Ishikawa (cell line): ENCODE results near the gene SPACA6.

ENCODE experiments used
- CEBPB ChIP-seq: IDR thresholded peaks from 2 replicates; pipeline ENCODE4 v1.6.1; 2012
- CREB1 ChIP-seq: IDR thresholded peaks from 2 replicates; pipeline ENCODE4 v1.6.1; 2012; ENCODE audit warnings: low read depth
- EGR1 ChIP-seq: IDR thresholded peaks from 2 replicates; pipeline ENCODE4 v1.6.1; 2012
- EP300 ChIP-seq: IDR thresholded peaks from 2 replicates; pipeline ENCODE4 v1.6.1; 2012; ENCODE audit warnings: borderline replicate concordance
- FOXM1 ChIP-seq: IDR thresholded peaks from 2 replicates; pipeline ENCODE4 v1.6.1; 2012; ENCODE audit warnings: low read depth, borderline replicate concordance
- RAD21 ChIP-seq: IDR thresholded peaks from 2 replicates; pipeline ENCODE4 v1.6.1; 2012; ENCODE audit warnings: low read depth
- TAF1 ChIP-seq: IDR thresholded peaks from 2 replicates; pipeline ENCODE4 v1.6.1; 2012; ENCODE audit warnings: low read depth, mild to moderate bottlenecking
- TCF12 ChIP-seq: IDR thresholded peaks from 2 replicates; pipeline ENCODE4 v1.6.1; 2012; ENCODE audit warnings: low read depth
- TEAD4 ChIP-seq: IDR thresholded peaks from 2 replicates; pipeline ENCODE4 v1.6.1; 2012
- YY1 ChIP-seq: IDR thresholded peaks from 2 replicates; pipeline ENCODE4 v1.6.1; 2012; ENCODE audit warnings: low read depth
- ZBTB7A ChIP-seq: IDR thresholded peaks from 2 replicates; pipeline ENCODE4 v1.6.1; 2012; ENCODE audit warnings: low read depth
- TF ChIP-seq, protein P1 (sequence below): IDR thresholded peaks from 2 replicates; pipeline ENCODE4 v1.6.1; 2012
- TF ChIP-seq, protein P2 (sequence below): IDR thresholded peaks from 2 replicates; pipeline ENCODE4 v1.6.1; 2012; ENCODE audit warnings: low read depth, mild to moderate bottlenecking
- TF ChIP-seq, protein P3 (sequence below): IDR thresholded peaks from 2 replicates; pipeline ENCODE4 v1.6.1; 2012

DNA sequence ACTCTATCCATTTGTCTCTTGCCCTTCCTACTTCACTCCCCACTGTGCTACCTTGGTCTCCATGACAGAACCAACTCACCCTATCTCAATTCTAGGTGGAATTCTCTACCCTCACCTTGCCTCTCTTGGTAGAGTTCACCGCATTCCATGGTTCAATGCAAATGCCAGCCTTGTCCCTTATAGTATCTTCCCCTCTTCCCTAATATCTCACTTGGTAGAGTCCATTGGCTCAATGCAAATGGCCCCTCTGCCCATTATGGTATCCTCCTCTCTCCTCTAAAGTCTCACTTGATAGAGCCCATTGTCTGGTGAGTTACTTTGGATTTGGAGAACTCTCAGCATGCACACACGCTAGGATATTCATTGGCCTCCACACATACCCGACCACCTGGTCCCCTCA is 22.7 kb downstream of the SPACA6 start:
- TF ChIP-seq EP300 (no peak), TAF1 (no peak), CEBPB (no peak), TCF12 (no peak), TEAD4 (no peak), ZBTB7A (no peak), RAD21 (no peak), CREB1 (no peak), YY1 (no peak), FOXM1 (no peak), EGR1 (no peak)
- TF ChIP-seq, protein P1, sequence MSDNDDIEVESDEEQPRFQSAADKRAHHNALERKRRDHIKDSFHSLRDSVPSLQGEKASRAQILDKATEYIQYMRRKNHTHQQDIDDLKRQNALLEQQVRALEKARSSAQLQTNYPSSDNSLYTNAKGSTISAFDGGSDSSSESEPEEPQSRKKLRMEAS, result no peak
- TF ChIP-seq, protein P2, sequence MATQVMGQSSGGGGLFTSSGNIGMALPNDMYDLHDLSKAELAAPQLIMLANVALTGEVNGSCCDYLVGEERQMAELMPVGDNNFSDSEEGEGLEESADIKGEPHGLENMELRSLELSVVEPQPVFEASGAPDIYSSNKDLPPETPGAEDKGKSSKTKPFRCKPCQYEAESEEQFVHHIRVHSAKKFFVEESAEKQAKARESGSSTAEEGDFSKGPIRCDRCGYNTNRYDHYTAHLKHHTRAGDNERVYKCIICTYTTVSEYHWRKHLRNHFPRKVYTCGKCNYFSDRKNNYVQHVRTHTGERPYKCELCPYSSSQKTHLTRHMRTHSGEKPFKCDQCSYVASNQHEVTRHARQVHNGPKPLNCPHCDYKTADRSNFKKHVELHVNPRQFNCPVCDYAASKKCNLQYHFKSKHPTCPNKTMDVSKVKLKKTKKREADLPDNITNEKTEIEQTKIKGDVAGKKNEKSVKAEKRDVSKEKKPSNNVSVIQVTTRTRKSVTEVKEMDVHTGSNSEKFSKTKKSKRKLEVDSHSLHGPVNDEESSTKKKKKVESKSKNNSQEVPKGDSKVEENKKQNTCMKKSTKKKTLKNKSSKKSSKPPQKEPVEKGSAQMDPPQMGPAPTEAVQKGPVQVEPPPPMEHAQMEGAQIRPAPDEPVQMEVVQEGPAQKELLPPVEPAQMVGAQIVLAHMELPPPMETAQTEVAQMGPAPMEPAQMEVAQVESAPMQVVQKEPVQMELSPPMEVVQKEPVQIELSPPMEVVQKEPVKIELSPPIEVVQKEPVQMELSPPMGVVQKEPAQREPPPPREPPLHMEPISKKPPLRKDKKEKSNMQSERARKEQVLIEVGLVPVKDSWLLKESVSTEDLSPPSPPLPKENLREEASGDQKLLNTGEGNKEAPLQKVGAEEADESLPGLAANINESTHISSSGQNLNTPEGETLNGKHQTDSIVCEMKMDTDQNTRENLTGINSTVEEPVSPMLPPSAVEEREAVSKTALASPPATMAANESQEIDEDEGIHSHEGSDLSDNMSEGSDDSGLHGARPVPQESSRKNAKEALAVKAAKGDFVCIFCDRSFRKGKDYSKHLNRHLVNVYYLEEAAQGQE, result no peak
- TF ChIP-seq, protein P3, sequence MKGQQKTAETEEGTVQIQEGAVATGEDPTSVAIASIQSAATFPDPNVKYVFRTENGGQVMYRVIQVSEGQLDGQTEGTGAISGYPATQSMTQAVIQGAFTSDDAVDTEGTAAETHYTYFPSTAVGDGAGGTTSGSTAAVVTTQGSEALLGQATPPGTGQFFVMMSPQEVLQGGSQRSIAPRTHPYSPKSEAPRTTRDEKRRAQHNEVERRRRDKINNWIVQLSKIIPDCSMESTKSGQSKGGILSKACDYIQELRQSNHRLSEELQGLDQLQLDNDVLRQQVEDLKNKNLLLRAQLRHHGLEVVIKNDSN, result no peak
